Liver (tissue), 3 donors: ENCODE data around the gene ALPP.

Source experiments
- CTCF ChIP-seq: fragments of 150-350 bp; IDR thresholded peaks from 2 replicates; pipeline ENCODE4 v1.5.1; 2017; ENCODE audit warnings: improper control_type of control experiment, low read depth, low read length; ENCODE audit not compliant: missing input control
- EGR1 ChIP-seq, 2 donors: IDR thresholded peaks; 2 replicates each; pipeline ENCODE4 v1.6.1; 2016 to 2018; ENCODE audit warnings: antibody characterized with exemption in 2 of 2, low read depth in 2 of 2
- GABPA ChIP-seq, 2 donors: IDR thresholded peaks in 1 of 2; conservative IDR thresholded peaks in 1 of 2; 2 replicates each; pipeline ENCODE4 v1.6.1; 2016; ENCODE audit warnings: antibody characterized with exemption in 2 of 2, mild to moderate bottlenecking in 1 of 2, moderate library complexity in 1 of 2
- RAD21 ChIP-seq, 2 donors: IDR thresholded peaks; 2 replicates each; pipeline ENCODE4 v1.6.1; 2016; ENCODE audit warnings: antibody characterized with exemption in 2 of 2, mild to moderate bottlenecking in 2 of 2
- REST ChIP-seq: IDR thresholded peaks from 2 replicates; pipeline ENCODE4 v1.6.1; 2016; ENCODE audit warnings: antibody characterized with exemption, mild to moderate bottlenecking
- SP1 ChIP-seq: IDR thresholded peaks from 2 replicates; pipeline ENCODE4 v1.6.1; 2018; ENCODE audit warnings: antibody characterized with exemption, mild to moderate bottlenecking
- YY1 ChIP-seq: IDR thresholded peaks from 2 replicates; pipeline ENCODE4 v1.6.1; 2016; ENCODE audit warnings: antibody characterized with exemption, mild to moderate bottlenecking
- ZBTB33 ChIP-seq: IDR thresholded peaks from 2 replicates; pipeline ENCODE4 v1.6.1; 2016; ENCODE audit warnings: antibody characterized with exemption
- TF ChIP-seq, protein P1 (sequence below): IDR thresholded peaks from 2 replicates; pipeline ENCODE4 v1.6.1; 2016; ENCODE audit warnings: antibody characterized with exemption
- donor health status: healthy.
- donor health status: healthy.

- TF ChIP-seq CTCF (no peak), GABPA (IDR thresholded peaks at IDR 0.05 in 1 of 2, conservative IDR thresholded peaks at IDR 0.05 in 1 of 2) (no peak), RAD21 (IDR thresholded peaks at IDR 0.05) (no peak), YY1 (no peak), REST (no peak), EGR1 (IDR thresholded peaks at IDR 0.05; ENCODE audit: low read depth in 2 of 2) (no peak), ZBTB33 (no peak), SP1 (no peak)
- TF ChIP-seq, protein P1, sequence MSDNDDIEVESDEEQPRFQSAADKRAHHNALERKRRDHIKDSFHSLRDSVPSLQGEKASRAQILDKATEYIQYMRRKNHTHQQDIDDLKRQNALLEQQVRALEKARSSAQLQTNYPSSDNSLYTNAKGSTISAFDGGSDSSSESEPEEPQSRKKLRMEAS = no peak
Measured at GRCh38 chr2:232420463-232421188, 42.1 kb downstream of the ALPP start.
